HG03196 (cell line): ENCODE data around the gene MSI2.
A peak's percentile ranks its signal among the peaks of the same experiment; 100 is the strongest.
"Not testable (repeated sequence)": the region's sequence is repeated elsewhere in the genome, so short reads cannot be mapped to it uniquely, and the experiment has no call there.

ENCODE experiments used
- ATAC-seq: cut with Tn5 transposase; IDR thresholded peaks from one replicate; pipeline ENCODE4 v1.9.1; 2021; ENCODE audit not compliant: unreplicated experiment

Gene MSI2

GRCh38 chr17:57606111-57606875, 350.0 kb downstream of the MSI2 start:
- ATAC-seq, result no peak

GRCh38 chr17:57607553-57608120, 351.3 kb downstream of the MSI2 start:
- no peak for ATAC-seq

GRCh38 chr17:57608369-57609124, 352.2 kb downstream of the MSI2 start:
- no peak for ATAC-seq

GRCh38 chr17:57609125-57609877, 353.0 kb downstream of the MSI2 start:
- no peak for ATAC-seq

- no peak for ATAC-seq
Observed at GRCh38 chr17:57609878-57610270, 353.6 kb downstream of the MSI2 start.

GRCh38 chr17:57612202-57613071, 356.1 kb downstream of the MSI2 start:
- ATAC-seq, result no peak

GRCh38 chr17:57614742-57615141, 358.4 kb downstream of the MSI2 start:
- ATAC-seq, result no peak

GRCh38 chr17:57615836-57616757, 359.8 kb downstream of the MSI2 start:
- no peak for ATAC-seq

- ATAC-seq, result no peak
Observed at GRCh38 chr17:57617218-57617617, 360.9 kb downstream of the MSI2 start.

- ATAC-seq, result no peak
Observed at GRCh38 chr17:57619061-57619937, 363.0 kb downstream of the MSI2 start.

- ATAC-seq, result no peak
Observed at GRCh38 chr17:57620576-57620975, 364.3 kb downstream of the MSI2 start.

GRCh38 chr17:57621791-57622190, 365.5 kb downstream of the MSI2 start:
- not testable (repeated sequence) for ATAC-seq

- no peak for ATAC-seq
Observed at GRCh38 chr17:57622306-57622682, 366.0 kb downstream of the MSI2 start.

- ATAC-seq, result peak; percentile 62
Observed at GRCh38 chr17:57622683-57623433, 366.5 kb downstream of the MSI2 start.

- ATAC-seq, result no peak
Observed at GRCh38 chr17:57623620-57624019, 367.3 kb downstream of the MSI2 start.

- ATAC-seq, result no peak
Observed at GRCh38 chr17:57624386-57624785, 368.1 kb downstream of the MSI2 start.

- no peak for ATAC-seq
Observed at GRCh38 chr17:57625511-57625910, 369.2 kb downstream of the MSI2 start.

- no peak for ATAC-seq
Observed at GRCh38 chr17:57625957-57626356, 369.6 kb downstream of the MSI2 start.
